OCI-LY1 (cell line): Measurements from ENCODE around the gene C15orf61.

ENCODE experiments used
- H2AFZ ChIP-seq: fragments of 200-600 bp; sonication (generic), shearing (Covaris generic); 2 replicates; pipeline ENCODE4 v1.6.0; 2014; ENCODE audit warnings: antibody characterized with exemption, mild to moderate bottlenecking, low read length
- H3F3A ChIP-seq: fragments of 200-600 bp; sonication (generic), shearing (Covaris generic); 2 replicates; pipeline ENCODE4 v1.6.0; 2014; ENCODE audit warnings: mild to moderate bottlenecking, antibody characterized with exemption, low read length, moderate library complexity; ENCODE audit not compliant: insufficient read depth
- H3K27ac ChIP-seq: fragments of 200-600 bp; sonication (generic); 2 replicates; pipeline ENCODE4 v1.5.1; 2014; ENCODE audit warnings: low read length, mixed run types, mild to moderate bottlenecking, low read depth; ENCODE audit not compliant: poor library complexity, severe bottlenecking
- H3K27me3 ChIP-seq: fragments of 200-600 bp; sonication (generic); 2 replicates; pipeline ENCODE4 v1.6.0; 2014; ENCODE audit warnings: antibody characterized with exemption, mild to moderate bottlenecking, low read length, moderate library complexity; ENCODE audit not compliant: insufficient read depth
- H3K36me3 ChIP-seq: fragments of 200-600 bp; sonication (generic); 2 replicates; pipeline ENCODE4 v1.6.1; 2014; ENCODE audit warnings: mild to moderate bottlenecking, antibody characterized with exemption, low read length, moderate library complexity, mixed read lengths; ENCODE audit not compliant: insufficient read depth
- H3K4me1 ChIP-seq: fragments of 200-600 bp; sonication (generic); 2 replicates; pipeline ENCODE4 v1.5.1; 2014; ENCODE audit warnings: mild to moderate bottlenecking, low read length, moderate library complexity; ENCODE audit not compliant: insufficient read depth, severe bottlenecking
- H3K4me2 ChIP-seq: fragments of 200-600 bp; sonication (generic), shearing (Covaris generic); 2 replicates; pipeline ENCODE4 v1.6.1; 2014; ENCODE audit warnings: low read length
- H3K4me3 ChIP-seq: fragments of 200-600 bp; sonication (generic); 2 replicates; pipeline ENCODE4 v1.5.1; 2014; ENCODE audit warnings: low read length, low read depth, mild to moderate bottlenecking, mixed read lengths; ENCODE audit not compliant: poor library complexity, severe bottlenecking
- H3K79me2 ChIP-seq: fragments of 200-600 bp; shearing (Covaris generic); 2 replicates; pipeline ENCODE4 v1.6.1; 2016; ENCODE audit warnings: mixed run types, low read length, mixed read lengths; ENCODE audit not compliant: insufficient read depth
- H3K9ac ChIP-seq: fragments of 200-600 bp; sonication (generic), shearing (Covaris generic); 2 replicates; pipeline ENCODE4 v1.6.1; 2014; ENCODE audit warnings: mild to moderate bottlenecking, low read length, mixed read lengths
- H3K9me2 ChIP-seq: fragments of 200-600 bp; sonication (generic), shearing (Covaris generic); 2 replicates; pipeline ENCODE4 v1.6.1; 2014; ENCODE audit warnings: low read depth, mild to moderate bottlenecking, low read length, mixed read lengths
- H3K9me3 ChIP-seq: fragments of 200-600 bp; shearing (Covaris generic); 2 replicates; pipeline ENCODE4 v1.6.1; 2014; ENCODE audit warnings: low read length, mixed read lengths
- H4K20me1 ChIP-seq: fragments of 200-600 bp; sonication (generic), shearing (Covaris generic); 2 replicates; pipeline ENCODE4 v1.6.0; 2016; ENCODE audit warnings: mild to moderate bottlenecking, low read length; ENCODE audit not compliant: insufficient read depth
- CTCF ChIP-seq: fragments of 200-600 bp; sonication (generic), shearing (Covaris generic); IDR thresholded peaks from 2 replicates; pipeline ENCODE4 v1.5.1; 2017; ENCODE audit warnings: mild to moderate bottlenecking, antibody characterized with exemption, low read length, moderate library complexity, mixed read lengths
- EZH2 ChIP-seq: fragments of 200-600 bp; sonication (generic), shearing (Covaris generic); IDR thresholded peaks from 2 replicates; pipeline ENCODE4 v1.8.0; 2017; ENCODE audit warnings: borderline replicate concordance, mixed run types, mild to moderate bottlenecking, antibody characterized with exemption, low read length, moderate library complexity, mixed read lengths

C15orf61 gene

GRCh38 chr15:67524235-67524634 lies 3.3 kb downstream of the C15orf61 start:
- H3K4me3 ChIP-seq, result no peak overlapping the region
- no peaks in the 10 kb centered on the region for H3K9me3 ChIP-seq
- peaks cover 41% of the 10 kb centered on the region for H3K79me2 ChIP-seq
- H3K27me3 ChIP-seq, result no peaks in the 10 kb centered on the region
- peak overlapping the region; percentile 75 for H3K4me2 ChIP-seq
- H3K27ac ChIP-seq, result peak overlapping the region; percentile 17
- H2AFZ ChIP-seq, result no peak overlapping the region
- peaks cover 34% of the 10 kb centered on the region; the same call in 1 of the 2 replicates for H3K36me3 ChIP-seq
- H4K20me1 ChIP-seq, result no peaks in the 10 kb centered on the region
- peak overlapping the region; percentile 19; the same call in 1 of the 2 replicates for H3K9ac ChIP-seq
- no peaks in the 10 kb centered on the region for H3K9me2 ChIP-seq
- no peaks in the 10 kb centered on the region for H3F3A ChIP-seq
- peaks cover 32% of the 10 kb centered on the region for H3K4me1 ChIP-seq
- TF ChIP-seq EZH2 (no peak), CTCF (no peak)

DNA sequence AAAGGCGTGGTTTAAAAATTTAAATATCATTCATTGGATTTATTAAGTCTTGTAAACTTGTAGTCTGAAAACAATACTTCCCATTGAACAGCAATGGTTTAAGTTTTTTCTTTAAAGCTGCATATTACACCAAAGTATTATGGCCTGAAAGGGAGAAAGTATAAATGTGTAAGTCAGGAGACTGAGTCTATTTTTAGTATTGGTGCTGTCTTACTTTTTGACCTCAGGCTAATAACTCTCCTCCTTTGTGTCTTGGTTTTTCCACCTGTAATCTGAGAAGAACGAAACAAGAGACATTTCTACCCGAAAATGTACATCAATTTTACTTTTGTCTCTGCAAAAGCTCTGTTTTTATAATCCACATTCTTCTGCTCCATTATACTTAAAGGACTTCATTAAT lies 7.6 kb downstream of the C15orf61 start:
- Histone ChIP-seq H3K9ac (no peak overlapping the region), H3K4me1 (peaks cover 12% of the 10 kb centered on the region), H3K4me3 (no peak overlapping the region), H4K20me1 (no peaks in the 10 kb centered on the region), H3K9me2 (no peaks in the 10 kb centered on the region), H3K4me2 (no peak overlapping the region), H3K9me3 (no peaks in the 10 kb centered on the region), H3K36me3 (peaks cover 42% of the 10 kb centered on the region; the same call in 1 of the 2 replicates), H3K79me2 (peaks cover 18% of the 10 kb centered on the region), H3K27ac (no peak overlapping the region), H2AFZ (no peak overlapping the region), H3K27me3 (no peaks in the 10 kb centered on the region), H3F3A (no peaks in the 10 kb centered on the region)
- TF ChIP-seq CTCF (no peak), EZH2 (no peak)

GRCh38 chr15:67531379-67531914 lies 10.5 kb downstream of the C15orf61 start:
- peaks cover 5% of the 10 kb centered on the region for H3K4me1 ChIP-seq
- no peaks in the 10 kb centered on the region for H3K27me3 ChIP-seq
- H3K9ac ChIP-seq, result no peak overlapping the region
- H3K79me2 ChIP-seq, result no peaks in the 10 kb centered on the region
- H2AFZ ChIP-seq, result no peak overlapping the region
- TF ChIP-seq CTCF (no peak), EZH2 (no peak)
- H3K4me3 ChIP-seq, result no peak overlapping the region
- no peaks in the 10 kb centered on the region for H3K9me2 ChIP-seq
- no peak overlapping the region for H3K27ac ChIP-seq
- H4K20me1 ChIP-seq, result no peaks in the 10 kb centered on the region
- H3K36me3 ChIP-seq, result peaks cover 29% of the 10 kb centered on the region; the same call in 1 of the 2 replicates
- no peaks in the 10 kb centered on the region for H3F3A ChIP-seq
- no peak overlapping the region for H3K4me2 ChIP-seq
- no peaks in the 10 kb centered on the region for H3K9me3 ChIP-seq
